ENCODE measurements around the gene KRT33A. TPM values are rescaled to one million over a fixed set of nuclear protein-coding genes. Genes with fewer than 3 reads are reported as not detected.

The KRT33A gene
- total RNA-seq, 4 donors from 2014 or later, result not detected

GRCh38 chr17:41315204-41315794 lies 35.3 kb downstream of the KRT33A start, which contains the start of gene KRTAP17-1:
TSS of gene KRTAP17-1 (minus strand) at chr17:41315710. CDS start at chr17:41315650, 60 bp downstream.
- Histone ChIP-seq H3K4me3 (no peak within 1 kb of the TSS), H3K4me1 (no peaks in the 10 kb centered on the region), H3K27ac (no peak within 1 kb of the TSS), H3K9me3 (peaks cover 0 to 11% (median 0%) of the 10 kb centered on the region in 3 donors), H3K36me3 (no peaks in the 10 kb centered on the region), H3K27me3 (peaks cover 23% of the 10 kb centered on the region)
- TF ChIP-seq POLR2AphosphoS5 (IDR thresholded peaks at IDR 0.05), result no peak
- no peak for TF ChIP-seq EP300 (IDR thresholded peaks at IDR 0.05)
- TF ChIP-seq, protein P1, sequence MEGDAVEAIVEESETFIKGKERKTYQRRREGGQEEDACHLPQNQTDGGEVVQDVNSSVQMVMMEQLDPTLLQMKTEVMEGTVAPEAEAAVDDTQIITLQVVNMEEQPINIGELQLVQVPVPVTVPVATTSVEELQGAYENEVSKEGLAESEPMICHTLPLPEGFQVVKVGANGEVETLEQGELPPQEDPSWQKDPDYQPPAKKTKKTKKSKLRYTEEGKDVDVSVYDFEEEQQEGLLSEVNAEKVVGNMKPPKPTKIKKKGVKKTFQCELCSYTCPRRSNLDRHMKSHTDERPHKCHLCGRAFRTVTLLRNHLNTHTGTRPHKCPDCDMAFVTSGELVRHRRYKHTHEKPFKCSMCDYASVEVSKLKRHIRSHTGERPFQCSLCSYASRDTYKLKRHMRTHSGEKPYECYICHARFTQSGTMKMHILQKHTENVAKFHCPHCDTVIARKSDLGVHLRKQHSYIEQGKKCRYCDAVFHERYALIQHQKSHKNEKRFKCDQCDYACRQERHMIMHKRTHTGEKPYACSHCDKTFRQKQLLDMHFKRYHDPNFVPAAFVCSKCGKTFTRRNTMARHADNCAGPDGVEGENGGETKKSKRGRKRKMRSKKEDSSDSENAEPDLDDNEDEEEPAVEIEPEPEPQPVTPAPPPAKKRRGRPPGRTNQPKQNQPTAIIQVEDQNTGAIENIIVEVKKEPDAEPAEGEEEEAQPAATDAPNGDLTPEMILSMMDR (IDR thresholded peaks at IDR 0.05), result no peak
- TF ChIP-seq POLR2A (IDR thresholded peaks at IDR 0.05), result no peak
- WGBS, 2 donors (ENCODE audit: low coverage in 1 of 2), result 76 to 96% methylated on average over 3 of the region's 24 CpGs
- ATAC-seq, result no peak

GRCh38 chr17:41311111-41311510 lies 39.5 kb downstream of the KRT33A start:
- H3K4me3 ChIP-seq, result no peak overlapping the region
- H3K27ac ChIP-seq, result no peak overlapping the region
- ATAC-seq, result no peak
- 89% methylated on average over 1 of the region's 1 CpG; no CpG with 5 or more reads in 1 of the 2 donors for WGBS, 2 donors (ENCODE audit: low coverage in 1 of 2)
- H3K27me3 ChIP-seq, result peaks cover 43% of the 10 kb centered on the region
- no peaks in the 10 kb centered on the region for H3K36me3 ChIP-seq
- H3K4me1 ChIP-seq, result peaks cover 0 to 5% (median 0%) of the 10 kb centered on the region in 3 donors
- no peaks in the 10 kb centered on the region for H3K9me3 ChIP-seq
- no peak for TF ChIP-seq EP300 (IDR thresholded peaks at IDR 0.05)

- H3K4me3 ChIP-seq, result no peak within 1 kb of the TSS
- 75% methylated on average over 1 of the region's 7 CpGs; no CpG with 5 or more reads in 1 of the 2 donors for WGBS, 2 donors (ENCODE audit: low coverage in 1 of 2)
- ATAC-seq, result no peak
- no peaks in the 10 kb centered on the region for H3K9me3 ChIP-seq
- H3K27ac ChIP-seq, result no peak within 1 kb of the TSS
- no peak for TF ChIP-seq EP300 (IDR thresholded peaks at IDR 0.05)
- TF ChIP-seq, protein P1 (IDR thresholded peaks at IDR 0.05), result no peak
- TF ChIP-seq POLR2A (IDR thresholded peaks at IDR 0.05), result no peak
- TF ChIP-seq POLR2AphosphoS5 (IDR thresholded peaks at IDR 0.05), result no peak
- H3K27me3 ChIP-seq, result peaks cover 25% of the 10 kb centered on the region
- H3K36me3 ChIP-seq, result no peaks in the 10 kb centered on the region
- H3K4me1 ChIP-seq, result peaks cover 0 to 5% (median 0%) of the 10 kb centered on the region in 3 donors
These were observed 41.7 kb downstream of the KRT33A start, which contains the start of gene KRTAP16-1 for GRCh38 chr17:41308918-41309359. TSS of gene KRTAP16-1 (minus strand) at chr17:41309309. CDS start at chr17:41309253, 56 bp downstream.

- Histone ChIP-seq H3K36me3 (no peaks in the 10 kb centered on the region), H3K27ac (no peak overlapping the region), H3K27me3 (peaks cover 25% of the 10 kb centered on the region), H3K4me1 (peaks cover 0 to 5% (median 0%) of the 10 kb centered on the region in 3 donors), H3K9me3 (no peaks in the 10 kb centered on the region), H3K4me3 (no peak overlapping the region)
- peak; percentile 22 for ATAC-seq
- 54 to 63% methylated on average over 6 of the region's 10 CpGs for WGBS, 2 donors (ENCODE audit: low coverage in 1 of 2)
- TF ChIP-seq, protein P1 (IDR thresholded peaks at IDR 0.05), result no peak
- TF ChIP-seq POLR2A (IDR thresholded peaks at IDR 0.05) (no peak), EP300 (IDR thresholded peaks at IDR 0.05) (no peak), POLR2AphosphoS5 (IDR thresholded peaks at IDR 0.05) (no peak)
These were observed 42.2 kb downstream of the KRT33A start for GRCh38 chr17:41308251-41308917.

GRCh38 chr17:41307647-41308046 lies 43.0 kb downstream of the KRT33A start:
- Histone ChIP-seq H3K4me1 (peaks cover 0 to 5% (median 0%) of the 10 kb centered on the region in 3 donors), H3K27ac (no peak overlapping the region)
- no peak for ATAC-seq

More at GRCh38 chr17:41307647-41308046, 43.0 kb downstream of the KRT33A start:
- Histone ChIP-seq H3K4me3 (no peak overlapping the region), H3K9me3 (no peaks in the 10 kb centered on the region), H3K36me3 (no peaks in the 10 kb centered on the region), H3K27me3 (peaks cover 23% of the 10 kb centered on the region)
- no peak for TF ChIP-seq POLR2A (IDR thresholded peaks at IDR 0.05)
- TF ChIP-seq EP300 (IDR thresholded peaks at IDR 0.05), result no peak
- TF ChIP-seq POLR2AphosphoS5 (IDR thresholded peaks at IDR 0.05), result no peak
- TF ChIP-seq, protein P1 (IDR thresholded peaks at IDR 0.05), result no peak
- 77 to 93% methylated on average over 3 to 7 of the region's 9 CpGs for WGBS, 2 donors (ENCODE audit: low coverage in 1 of 2)

Data from gastroesophageal sphincter (tissue), 4 donors.